Neural cell (in vitro differentiated cells): Measurements from ENCODE around the gene TRAF2. TPM values are rescaled to one million over a fixed set of nuclear protein-coding genes. Genes with fewer than 3 reads are reported as not detected.

ENCODE experiments used
- H2AFZ ChIP-seq: fragments of 200-600, 300-800 bp; sonication (generic), shearing (Covaris generic); 2 replicates; pipeline ENCODE4 v1.6.0; 2014; ENCODE audit warnings: low read depth, mild to moderate bottlenecking, antibody characterized with exemption, low read length, moderate library complexity
- H3F3A ChIP-seq: fragments of 200-600 bp; shearing (Covaris generic); 2 replicates; pipeline ENCODE4 v1.6.1; 2016; ENCODE audit warnings: mild to moderate bottlenecking, moderate library complexity, mixed read lengths, antibody characterized with exemption, low read length; ENCODE audit not compliant: insufficient read depth, poor library complexity, severe bottlenecking
- H3K27ac ChIP-seq: fragments of 200-600, 300-800 bp; sonication (generic), shearing (Covaris generic); 2 replicates; pipeline ENCODE4 v1.5.1; 2014; ENCODE audit warnings: mild to moderate bottlenecking, low read length, moderate library complexity
- H3K27me3 ChIP-seq: fragments of 300-800, 200-600 bp; sonication (generic), shearing (Covaris generic); 2 replicates; pipeline ENCODE4 v1.6.0; 2014; ENCODE audit warnings: mild to moderate bottlenecking, low read depth, low read length, moderate library complexity; ENCODE audit not compliant: insufficient read depth
- H3K36me3 ChIP-seq: fragments of 300-800, 200-600 bp; sonication (generic), shearing (Covaris generic); 2 replicates; pipeline ENCODE4 v1.5.1; 2014; ENCODE audit warnings: mild to moderate bottlenecking, antibody characterized with exemption, low read length, moderate library complexity; ENCODE audit not compliant: insufficient read depth
- H3K4me2 ChIP-seq: fragments of 300-800, 200-600 bp; sonication (generic), shearing (Covaris generic); 2 replicates; pipeline ENCODE4 v1.6.0; 2014; ENCODE audit warnings: mild to moderate bottlenecking, low read length
- H3K4me3 ChIP-seq: fragments of 300-800, 200-600 bp; sonication (generic), shearing (Covaris generic); 2 replicates; pipeline ENCODE4 v1.5.1; 2014; ENCODE audit warnings: mild to moderate bottlenecking, low read length, moderate library complexity
- H3K79me2 ChIP-seq: fragments of 200-600 bp; shearing (Covaris generic); replicated peaks from 2 replicates; pipeline ENCODE4 v1.6.0; 2014; ENCODE audit warnings: mild to moderate bottlenecking, low read length, moderate library complexity; ENCODE audit not compliant: insufficient read depth
- H3K9ac ChIP-seq: fragments of 300-800, 200-600 bp; sonication (generic), shearing (Covaris generic); 2 replicates; pipeline ENCODE4 v1.6.1; 2016; ENCODE audit warnings: mild to moderate bottlenecking, low read length, mixed read lengths
- H3K9me2 ChIP-seq: fragments of 200-600 bp; shearing (Covaris generic); 2 replicates; pipeline ENCODE4 v1.6.1; 2016; ENCODE audit warnings: mild to moderate bottlenecking, low read length, mixed read lengths; ENCODE audit not compliant: insufficient read depth
- H3K9me3 ChIP-seq: fragments of 200-600, 300-800 bp; sonication (generic), shearing (Covaris generic); 2 replicates; pipeline ENCODE4 v1.6.1; 2016; ENCODE audit warnings: mild to moderate bottlenecking, mixed run types, low read length, moderate library complexity, mixed read lengths
- H4K20me1 ChIP-seq: fragments of 200-600 bp; shearing (Covaris generic); 2 replicates; pipeline ENCODE4 v1.6.1; 2016; ENCODE audit warnings: mild to moderate bottlenecking, mixed run types; ENCODE audit not compliant: insufficient read depth
- CTCF ChIP-seq: fragments of 450-650 bp; IDR thresholded peaks from 2 replicates; pipeline ENCODE4 v1.5.1; 2014; ENCODE audit warnings: antibody characterized with exemption, mild to moderate bottlenecking, moderate library complexity; ENCODE audit not compliant: poor library complexity, severe bottlenecking
- EP300 ChIP-seq: fragments of 450-650 bp; conservative IDR thresholded peaks from 2 replicates; pipeline ENCODE4 v1.6.1; 2014; ENCODE audit warnings: antibody characterized with exemption, mild to moderate bottlenecking, moderate library complexity; ENCODE audit not compliant: poor library complexity, severe bottlenecking
- EZH2 ChIP-seq: fragments of 200-600, 300-800 bp; shearing (Covaris generic), sonication (generic); IDR thresholded peaks from 2 replicates; pipeline ENCODE4 v1.6.1; 2014; ENCODE audit warnings: antibody characterized with exemption, low read length, borderline replicate concordance, mild to moderate bottlenecking; ENCODE audit not compliant: insufficient read depth, poor library complexity, severe bottlenecking
- MXI1 ChIP-seq: fragments of 450-650 bp; conservative IDR thresholded peaks from 2 replicates; pipeline ENCODE4 v1.6.1; 2014; ENCODE audit warnings: antibody characterized with exemption, mild to moderate bottlenecking; ENCODE audit not compliant: poor library complexity, severe bottlenecking
- POLR2AphosphoS5 ChIP-seq: IDR thresholded peaks from 2 replicates; pipeline ENCODE4 v1.6.1; 2012
- RAD21 ChIP-seq: fragments of 450-650 bp; conservative IDR thresholded peaks from 2 replicates; pipeline ENCODE4 v1.6.1; 2014; ENCODE audit warnings: antibody characterized with exemption, mild to moderate bottlenecking, moderate library complexity
- SMC3 ChIP-seq: fragments of 450-650 bp; conservative IDR thresholded peaks from 2 replicates; pipeline ENCODE4 v1.6.1; 2014; ENCODE audit warnings: antibody characterized with exemption, mild to moderate bottlenecking, moderate library complexity; ENCODE audit not compliant: poor library complexity
- TAF1 ChIP-seq: IDR thresholded peaks from 2 replicates; pipeline ENCODE4 v1.6.1; 2012; ENCODE audit warnings: low read depth
- polyA plus RNA-seq: library from polyadenylated mRNA; depleted of rRNA; stranded (reverse); fragments of >200 nt; gene quantifications from 2 replicates; pipeline ENCODE4 v1.2.3, GENCODE V29; 2014
- TF ChIP-seq, protein P1 (sequence below): IDR thresholded peaks from 2 replicates; pipeline ENCODE4 v1.6.1; 2012; ENCODE audit warnings: borderline replicate concordance

Gene TRAF2
- polyA plus RNA-seq, 1 donor from 2014 or later, result 14.6 TPM

GRCh38 chr9:136858452-136858843 lies 27.9 kb upstream of the TRAF2 start:
- H3K9me2 ChIP-seq, result no peaks in the 10 kb centered on the region
- no peak overlapping the region for H3K4me3 ChIP-seq
- H3K79me2 ChIP-seq, result no peaks in the 10 kb centered on the region
- no peaks in the 10 kb centered on the region for H4K20me1 ChIP-seq
- H3F3A ChIP-seq, result no peaks in the 10 kb centered on the region
- no peak overlapping the region for H2AFZ ChIP-seq
- H3K27me3 ChIP-seq, result no peaks in the 10 kb centered on the region
- H3K9ac ChIP-seq, result no peak overlapping the region
- H3K9me3 ChIP-seq, result no peaks in the 10 kb centered on the region
- no peaks in the 10 kb centered on the region for H3K36me3 ChIP-seq
- H3K4me2 ChIP-seq, result no peak overlapping the region
- TF ChIP-seq POLR2AphosphoS5, result no peak
- no peak for TF ChIP-seq MXI1
- no peak for TF ChIP-seq TAF1
- no peak for TF ChIP-seq CTCF
- TF ChIP-seq, protein P1, sequence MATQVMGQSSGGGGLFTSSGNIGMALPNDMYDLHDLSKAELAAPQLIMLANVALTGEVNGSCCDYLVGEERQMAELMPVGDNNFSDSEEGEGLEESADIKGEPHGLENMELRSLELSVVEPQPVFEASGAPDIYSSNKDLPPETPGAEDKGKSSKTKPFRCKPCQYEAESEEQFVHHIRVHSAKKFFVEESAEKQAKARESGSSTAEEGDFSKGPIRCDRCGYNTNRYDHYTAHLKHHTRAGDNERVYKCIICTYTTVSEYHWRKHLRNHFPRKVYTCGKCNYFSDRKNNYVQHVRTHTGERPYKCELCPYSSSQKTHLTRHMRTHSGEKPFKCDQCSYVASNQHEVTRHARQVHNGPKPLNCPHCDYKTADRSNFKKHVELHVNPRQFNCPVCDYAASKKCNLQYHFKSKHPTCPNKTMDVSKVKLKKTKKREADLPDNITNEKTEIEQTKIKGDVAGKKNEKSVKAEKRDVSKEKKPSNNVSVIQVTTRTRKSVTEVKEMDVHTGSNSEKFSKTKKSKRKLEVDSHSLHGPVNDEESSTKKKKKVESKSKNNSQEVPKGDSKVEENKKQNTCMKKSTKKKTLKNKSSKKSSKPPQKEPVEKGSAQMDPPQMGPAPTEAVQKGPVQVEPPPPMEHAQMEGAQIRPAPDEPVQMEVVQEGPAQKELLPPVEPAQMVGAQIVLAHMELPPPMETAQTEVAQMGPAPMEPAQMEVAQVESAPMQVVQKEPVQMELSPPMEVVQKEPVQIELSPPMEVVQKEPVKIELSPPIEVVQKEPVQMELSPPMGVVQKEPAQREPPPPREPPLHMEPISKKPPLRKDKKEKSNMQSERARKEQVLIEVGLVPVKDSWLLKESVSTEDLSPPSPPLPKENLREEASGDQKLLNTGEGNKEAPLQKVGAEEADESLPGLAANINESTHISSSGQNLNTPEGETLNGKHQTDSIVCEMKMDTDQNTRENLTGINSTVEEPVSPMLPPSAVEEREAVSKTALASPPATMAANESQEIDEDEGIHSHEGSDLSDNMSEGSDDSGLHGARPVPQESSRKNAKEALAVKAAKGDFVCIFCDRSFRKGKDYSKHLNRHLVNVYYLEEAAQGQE, result no peak
- no peak for TF ChIP-seq EZH2
- TF ChIP-seq SMC3, result no peak
- TF ChIP-seq RAD21, result no peak
- TF ChIP-seq EP300, result no peak
- no peak overlapping the region for H3K27ac ChIP-seq

GRCh38 chr9:136858844-136859757 lies 27.2 kb upstream of the TRAF2 start:
- H3K9me3 ChIP-seq, result no peaks in the 10 kb centered on the region
- no peak overlapping the region for H3K9ac ChIP-seq
- no peak overlapping the region for H3K4me3 ChIP-seq
- no peak overlapping the region for H2AFZ ChIP-seq
- H3K27me3 ChIP-seq, result no peaks in the 10 kb centered on the region
- no peak overlapping the region for H3K4me2 ChIP-seq
- no peaks in the 10 kb centered on the region for H4K20me1 ChIP-seq
- TF ChIP-seq EZH2, result no peak
- TF ChIP-seq, protein P1, result no peak
- TF ChIP-seq EP300, result no peak
- no peak for TF ChIP-seq CTCF
- no peak for TF ChIP-seq RAD21
- TF ChIP-seq MXI1, result no peak
- no peak for TF ChIP-seq SMC3
- no peak for TF ChIP-seq POLR2AphosphoS5
- TF ChIP-seq TAF1, result no peak
- H3K9me2 ChIP-seq, result no peaks in the 10 kb centered on the region
- H3K79me2 ChIP-seq, result peaks cover 6% of the 10 kb centered on the region
- no peak overlapping the region for H3K27ac ChIP-seq
- no peaks in the 10 kb centered on the region for H3K36me3 ChIP-seq
- H3F3A ChIP-seq, result no peaks in the 10 kb centered on the region
